DND-41 (cell line): ENCODE data around the gene SUPT3H.

Experiments used
- ATAC-seq: fragments of 200-7000 bp; cut with Tn5 transposase; 3 replicates; pipeline ENCODE4 v1.9.1; 2021; ENCODE audit warnings: low read depth; ENCODE audit not compliant: insufficient read depth
- DNase-seq: peaks from one replicate; pipeline ENCODE4 v3.0.0-alpha.2; 2020
- H2AFZ ChIP-seq: 2 replicates; pipeline ENCODE4 v1.6.0; 2012; ENCODE audit warnings: low read depth, low read length
- H3K27ac ChIP-seq: 2 replicates; pipeline ENCODE4 v1.5.1; 2012; ENCODE audit warnings: low read length, inconsistent platforms
- H3K27me3 ChIP-seq: fragments of 200-600 bp; sonication (generic); 2 replicates; pipeline ENCODE4 v1.6.0; 2012; ENCODE audit warnings: low read length, mild to moderate bottlenecking, inconsistent platforms; ENCODE audit not compliant: insufficient read depth, poor library complexity
- H3K36me3 ChIP-seq: 2 replicates; pipeline ENCODE4 v1.5.1; 2012; ENCODE audit warnings: low read length, inconsistent platforms; ENCODE audit not compliant: insufficient read depth
- H3K4me1 ChIP-seq: 2 replicates; pipeline ENCODE4 v1.5.1; 2012; ENCODE audit warnings: mild to moderate bottlenecking, low read length; ENCODE audit not compliant: insufficient read depth
- H3K4me2 ChIP-seq: 2 replicates; pipeline ENCODE4 v1.6.0; 2012; ENCODE audit warnings: mild to moderate bottlenecking, moderate library complexity, low read length, inconsistent platforms; ENCODE audit not compliant: insufficient read depth
- H3K4me3 ChIP-seq, 2 experiments: fragments of 200-600 bp in 1 of 2; shearing (Covaris generic) in 1 of 2; 2 replicates each; pipeline ENCODE4 v1.5.1; 2012 to 2016; ENCODE audit warnings: inconsistent platforms in 2 of 2, low read length in 2 of 2, mild to moderate bottlenecking in 2 of 2, low read depth in 1 of 2, moderate library complexity in 1 of 2
- H3K79me2 ChIP-seq: 2 replicates; pipeline ENCODE4 v1.6.0; 2012; ENCODE audit warnings: low read length, inconsistent platforms; ENCODE audit not compliant: insufficient read depth
- H3K9ac ChIP-seq: 2 replicates; pipeline ENCODE4 v1.6.0; 2012; ENCODE audit warnings: low read depth, mild to moderate bottlenecking, inconsistent platforms, low read length, moderate library complexity
- H3K9me3 ChIP-seq: 2 replicates; pipeline ENCODE4 v1.5.1; 2012; ENCODE audit warnings: low read length, moderate library complexity, mild to moderate bottlenecking, inconsistent platforms; ENCODE audit not compliant: insufficient read depth, severe bottlenecking
- H4K20me1 ChIP-seq: 2 replicates; pipeline ENCODE4 v1.6.0; 2012; ENCODE audit warnings: low read length; ENCODE audit not compliant: insufficient read depth
- CTCF ChIP-seq: IDR thresholded peaks from 2 replicates; pipeline ENCODE4 v1.5.1; 2012; ENCODE audit warnings: borderline replicate concordance, low read length, moderate library complexity, mild to moderate bottlenecking; ENCODE audit not compliant: poor library complexity, severe bottlenecking; ENCODE audit errors: extremely low read depth
- EZH2 ChIP-seq: IDR thresholded peaks from 3 replicates; pipeline ENCODE4 v1.6.1; 2012; ENCODE audit warnings: borderline replicate concordance, low read depth, mild to moderate bottlenecking, moderate library complexity, low read length, inconsistent platforms; ENCODE audit not compliant: severe bottlenecking

The SUPT3H gene

GRCh38 chr6:45026003-45026516 is 351.7 kb downstream of the SUPT3H start:
- H3K4me1 ChIP-seq: peaks cover 15% of the 10 kb centered on the region
- H3K9me3 ChIP-seq: peaks cover 8% of the 10 kb centered on the region
- H3K4me3 ChIP-seq: no peak overlapping the region
- H3K27me3 ChIP-seq: no peaks in the 10 kb centered on the region
- TF ChIP-seq CTCF: no peak
- no peak for TF ChIP-seq EZH2
- no peak for ATAC-seq
- H3K36me3 ChIP-seq: no peaks in the 10 kb centered on the region
- H4K20me1 ChIP-seq: no peaks in the 10 kb centered on the region
- H3K27ac ChIP-seq: no peak overlapping the region
- no peak overlapping the region for H2AFZ ChIP-seq
- H3K4me2 ChIP-seq: no peak overlapping the region
- DNase-seq: no peak
- H3K79me2 ChIP-seq: no peaks in the 10 kb centered on the region
- H3K9ac ChIP-seq: no peak overlapping the region

- H3K36me3 ChIP-seq: no peaks in the 10 kb centered on the region; the same call in 1 of the 2 replicates
- H3K9ac ChIP-seq: no peak overlapping the region
- H2AFZ ChIP-seq: no peak overlapping the region
- DNase-seq (no peak), ATAC-seq (no peak)
- TF ChIP-seq CTCF (no peak), EZH2 (no peak)
- no peak overlapping the region for H3K27ac ChIP-seq
- peaks cover 15% of the 10 kb centered on the region for H3K4me1 ChIP-seq
- no peak overlapping the region for H3K4me2 ChIP-seq
- H3K9me3 ChIP-seq: peaks cover 9% of the 10 kb centered on the region
- no peaks in the 10 kb centered on the region for H4K20me1 ChIP-seq
- no peaks in the 10 kb centered on the region for H3K79me2 ChIP-seq
- H3K27me3 ChIP-seq: no peaks in the 10 kb centered on the region
- no peak overlapping the region for H3K4me3 ChIP-seq
Measured at GRCh38 chr6:45024610-45025009, 353.1 kb downstream of the SUPT3H start.

GRCh38 chr6:45021676-45022075 is 356.1 kb downstream of the SUPT3H start:
- Histone ChIP-seq H4K20me1 (no peaks in the 10 kb centered on the region), H3K9me3 (peaks cover 4% of the 10 kb centered on the region), H3K9ac (no peak overlapping the region), H3K79me2 (no peaks in the 10 kb centered on the region), H3K27me3 (no peaks in the 10 kb centered on the region), H3K4me3 (no peak overlapping the region), H3K4me2 (no peak overlapping the region), H3K4me1 (peaks cover 15% of the 10 kb centered on the region), H2AFZ (no peak overlapping the region), H3K36me3 (no peaks in the 10 kb centered on the region; the same call in 1 of the 2 replicates), H3K27ac (no peak overlapping the region)
- no peak for DNase-seq
- TF ChIP-seq CTCF (no peak), EZH2 (no peak)
- ATAC-seq: peak; percentile 78

- Histone ChIP-seq H3K9ac (no peak overlapping the region), H3K27ac (no peak overlapping the region), H3K4me3 (no peak overlapping the region), H3K4me2 (no peak overlapping the region), H4K20me1 (no peaks in the 10 kb centered on the region), H3K36me3 (peaks cover 18% of the 10 kb centered on the region), H3K27me3 (no peaks in the 10 kb centered on the region), H2AFZ (no peak overlapping the region), H3K79me2 (no peaks in the 10 kb centered on the region), H3K9me3 (no peaks in the 10 kb centered on the region), H3K4me1 (no peaks in the 10 kb centered on the region)
- DNase-seq (no peak), ATAC-seq (no peak)
- no peak for TF ChIP-seq CTCF
- TF ChIP-seq EZH2: no peak
Measured at GRCh38 chr6:45012687-45013086, 365.0 kb downstream of the SUPT3H start.
